Erythroblast (primary cell): ENCODE measurements around the gene PTPRM.

Experiments used
- GATA1 ChIP-seq: IDR thresholded peaks from 2 replicates; pipeline ENCODE4 v1.6.1; 2011; ENCODE audit warnings: low read depth, mild to moderate bottlenecking, control low read depth, low read length, moderate library complexity
- POLR2A ChIP-seq: IDR thresholded peaks from 2 replicates; pipeline ENCODE4 v1.6.1; 2011; ENCODE audit warnings: mild to moderate bottlenecking, low read length

DNA sequence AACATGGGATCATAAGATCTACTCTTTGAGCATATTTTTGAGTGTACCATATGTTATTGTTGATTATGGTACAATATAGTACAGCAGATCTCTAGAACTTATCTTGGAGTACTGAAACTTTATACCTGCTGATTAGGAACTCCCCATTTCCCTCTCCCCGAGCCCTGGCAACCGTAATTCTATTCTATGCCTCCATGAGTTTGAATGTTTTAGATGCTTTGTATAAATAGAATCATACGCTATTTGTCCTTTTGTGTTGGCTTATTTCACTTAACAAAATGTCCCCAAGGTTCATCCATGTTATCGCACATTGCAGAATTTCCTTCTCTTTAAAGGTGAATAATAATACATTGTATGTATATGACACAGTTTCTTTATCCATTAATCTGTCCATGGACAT is 117.2 kb downstream of the PTPRM start:
- TF ChIP-seq POLR2A (no peak), GATA1 (no peak)
